NCI-H2107 treated with DMSO at 0.1 percent for 48 hours (cell line): ENCODE data around the gene VPS51.
A peak's percentile ranks its signal among the peaks of the same experiment; 100 is the strongest.

Experiments
- DNase-seq: peaks from one replicate; lab custom pipeline; 2025; ENCODE audit not compliant: unreplicated experiment; lab: John Stamatoyannopoulos, UW

VPS51 gene

GRCh38 chr11:65104628-65105027 is 8.6 kb downstream of the VPS51 start:
- no peak for DNase-seq

GRCh38 chr11:65107078-65107477 is 11.1 kb downstream of the VPS51 start:
- no peak for DNase-seq

- DNase-seq = no peak
These were observed 11.9 kb downstream of the VPS51 start for GRCh38 chr11:65107751-65108468.

- no peak for DNase-seq
These were observed 12.6 kb downstream of the VPS51 start for GRCh38 chr11:65108469-65109123.

- no peak for DNase-seq
These were observed 13.5 kb downstream of the VPS51 start for GRCh38 chr11:65109231-65110198.

- DNase-seq = peak; percentile 67
These were observed 14.4 kb downstream of the VPS51 start for GRCh38 chr11:65110354-65110861.

GRCh38 chr11:65111159-65111743 is 15.2 kb downstream of the VPS51 start:
- DNase-seq = no peak

GRCh38 chr11:65111744-65112545 is 15.9 kb downstream of the VPS51 start, which contains the start of gene TM7SF2:
Gene TM7SF2, plus strand, starts transcription at chr11:65111872. Its CDS starts 144 bp downstream, at chr11:65112016.
- DNase-seq = peak; percentile 80

- no peak for DNase-seq
These were observed 16.7 kb downstream of the VPS51 start for GRCh38 chr11:65112546-65113360.

- DNase-seq = no peak
These were observed 17.3 kb downstream of the VPS51 start for GRCh38 chr11:65113361-65113756.

- DNase-seq = no peak
These were observed 17.8 kb downstream of the VPS51 start for GRCh38 chr11:65113839-65114238.

GRCh38 chr11:65114538-65115171 is 18.6 kb downstream of the VPS51 start:
- no peak for DNase-seq

- DNase-seq = no peak
These were observed 19.5 kb downstream of the VPS51 start for GRCh38 chr11:65115361-65116082.

GRCh38 chr11:65116370-65117205 is 20.6 kb downstream of the VPS51 start:
- no peak for DNase-seq

GRCh38 chr11:65117206-65118096 is 21.4 kb downstream of the VPS51 start, which contains the start of gene ZNHIT2:
Gene ZNHIT2, minus strand, starts transcription at chr11:65117701. Its CDS starts 48 bp downstream, at chr11:65117653.
- peak; percentile 93 for DNase-seq
